ENCODE results near the gene KBTBD13.
A peak's percentile ranks its signal among the peaks of the same experiment; 100 is the strongest.

DNA sequence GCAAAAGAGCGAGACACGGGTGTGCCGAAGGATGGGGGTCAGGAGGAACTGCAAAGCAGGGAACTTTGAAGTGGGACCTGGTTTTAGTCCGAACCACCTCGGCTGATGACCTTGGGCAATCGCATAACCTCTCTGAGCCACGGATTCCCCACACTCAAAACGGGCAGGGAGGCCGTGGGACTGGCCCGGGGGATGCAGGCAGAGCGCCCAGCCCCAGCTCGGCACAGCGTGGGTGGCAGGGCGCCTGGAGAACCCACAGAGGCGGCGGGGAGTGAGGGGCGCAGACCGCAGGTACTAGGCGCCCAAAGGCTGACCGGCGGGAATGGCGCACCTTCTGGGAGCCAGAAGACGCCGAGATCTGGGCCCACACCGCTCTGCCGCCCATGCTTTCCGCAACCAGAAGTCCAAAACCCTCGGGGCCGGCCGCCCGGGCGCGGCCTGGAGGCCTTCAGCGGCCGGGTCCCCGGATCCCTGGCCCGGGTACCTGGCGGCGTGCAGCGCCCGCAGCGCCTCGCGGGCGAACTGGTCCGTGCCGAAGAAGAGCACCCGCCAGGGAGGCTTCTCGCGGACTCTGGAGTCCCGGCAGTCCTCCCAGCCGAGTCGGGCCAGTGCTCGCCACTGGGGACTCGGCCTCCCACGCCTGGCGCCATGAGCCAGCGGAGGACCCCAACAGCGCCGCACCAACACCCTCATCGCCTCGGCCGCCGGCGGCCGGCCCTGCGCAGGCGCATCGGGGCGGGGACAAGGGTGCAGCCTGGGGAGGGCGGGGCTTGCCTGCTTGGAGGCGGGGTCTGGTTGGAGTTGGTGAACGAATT lies 47.4 kb upstream of the KBTBD13 start, which contains the start of gene MTFMT:
- TF ChIP-seq, protein P1, sequence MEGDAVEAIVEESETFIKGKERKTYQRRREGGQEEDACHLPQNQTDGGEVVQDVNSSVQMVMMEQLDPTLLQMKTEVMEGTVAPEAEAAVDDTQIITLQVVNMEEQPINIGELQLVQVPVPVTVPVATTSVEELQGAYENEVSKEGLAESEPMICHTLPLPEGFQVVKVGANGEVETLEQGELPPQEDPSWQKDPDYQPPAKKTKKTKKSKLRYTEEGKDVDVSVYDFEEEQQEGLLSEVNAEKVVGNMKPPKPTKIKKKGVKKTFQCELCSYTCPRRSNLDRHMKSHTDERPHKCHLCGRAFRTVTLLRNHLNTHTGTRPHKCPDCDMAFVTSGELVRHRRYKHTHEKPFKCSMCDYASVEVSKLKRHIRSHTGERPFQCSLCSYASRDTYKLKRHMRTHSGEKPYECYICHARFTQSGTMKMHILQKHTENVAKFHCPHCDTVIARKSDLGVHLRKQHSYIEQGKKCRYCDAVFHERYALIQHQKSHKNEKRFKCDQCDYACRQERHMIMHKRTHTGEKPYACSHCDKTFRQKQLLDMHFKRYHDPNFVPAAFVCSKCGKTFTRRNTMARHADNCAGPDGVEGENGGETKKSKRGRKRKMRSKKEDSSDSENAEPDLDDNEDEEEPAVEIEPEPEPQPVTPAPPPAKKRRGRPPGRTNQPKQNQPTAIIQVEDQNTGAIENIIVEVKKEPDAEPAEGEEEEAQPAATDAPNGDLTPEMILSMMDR (IDR thresholded peaks at IDR 0.05): no peak
- peak; percentile 68 for TF ChIP-seq POLR2A (IDR thresholded peaks at IDR 0.05)

Data from testis (tissue), 2 donors.